Neural crest cell (in vitro differentiated cells): ENCODE data around the gene HSPBAP1. TPM values are rescaled to one million over a fixed set of nuclear protein-coding genes. Genes with fewer than 3 reads are reported as not detected.

Source experiments
- DNase-seq: peaks from one replicate; pipeline ENCODE4 v3.0.0; 2021; ENCODE audit warnings: low read depth, mixed read lengths, low spot score
- H3K27ac Mint-ChIP-seq: one replicate; pipeline ENCODE4 v1.8.0; 2021; ENCODE audit warnings: mild to moderate bottlenecking, mixed read lengths; ENCODE audit not compliant: unreplicated experiment
- H3K27me3 Mint-ChIP-seq: 2 replicates; pipeline ENCODE4 v1.8.0; 2021; ENCODE audit warnings: low read depth, mild to moderate bottlenecking, mixed read lengths
- H3K36me3 Mint-ChIP-seq: 2 replicates; pipeline ENCODE4 v1.8.0; 2021; ENCODE audit warnings: low read depth, mild to moderate bottlenecking, mixed read lengths
- H3K4me1 Mint-ChIP-seq: 2 replicates; pipeline ENCODE4 v1.8.0; 2021; ENCODE audit warnings: mixed read lengths
- H3K4me3 Mint-ChIP-seq: one replicate; pipeline ENCODE4 v1.8.0; 2021; ENCODE audit warnings: mild to moderate bottlenecking, mixed read lengths
- H3K9me3 Mint-ChIP-seq: 2 replicates; pipeline ENCODE4 v1.8.0; 2021; ENCODE audit warnings: mixed read lengths
- CTCF ChIP-seq: fragments of 200-600 bp; sonication (generic); conservative IDR thresholded peaks from 2 replicates; pipeline ENCODE4 v1.5.0; 2021; ENCODE audit warnings: antibody characterized with exemption, mild to moderate bottlenecking
- total RNA-seq: library from RNA; stranded (reverse); gene quantifications from 2 replicates; pipeline ENCODE4 v1.2.1, GENCODE V29; 2021

HSPBAP1 gene
- total RNA-seq, 1 donor from 2014 or later, result 9.9 TPM

- H3K36me3 Mint-ChIP-seq, result peaks cover 2% of the 10 kb centered on the region
- peak; percentile 70 for DNase-seq
- TF ChIP-seq CTCF, result no peak
- H3K27me3 Mint-ChIP-seq, result no peaks in the 10 kb centered on the region
- peak within 1 kb of the TSS; percentile 98 for H3K27ac Mint-ChIP-seq
- H3K9me3 Mint-ChIP-seq, result no peaks in the 10 kb centered on the region
- H3K4me3 Mint-ChIP-seq, result peak within 1 kb of the TSS; percentile 83
- H3K4me1 Mint-ChIP-seq, result peaks cover 35% of the 10 kb centered on the region
Observed at GRCh38 chr3:122794779-122795673, 1.4 kb upstream of the HSPBAP1 start, which contains the start of gene SLC49A4. TSS of gene SLC49A4 (plus strand) at chr3:122795069. CDS start at chr3:122795193, 124 bp downstream.

GRCh38 chr3:122794483-122794778 is 800 bp upstream of the HSPBAP1 start:
- Mint-ChIP-seq H3K27ac (peak overlapping the region; percentile 79), H3K9me3 (no peaks in the 10 kb centered on the region), H3K4me1 (peaks cover 35% of the 10 kb centered on the region), H3K36me3 (peaks cover 2% of the 10 kb centered on the region), H3K27me3 (no peaks in the 10 kb centered on the region), H3K4me3 (no peak overlapping the region)
- DNase-seq, result no peak
- no peak for TF ChIP-seq CTCF

- Mint-ChIP-seq H3K4me1 (peaks cover 18% of the 10 kb centered on the region), H3K27me3 (no peaks in the 10 kb centered on the region), H3K36me3 (peaks cover 3% of the 10 kb centered on the region), H3K4me3 (peak overlapping the region; percentile 6), H3K27ac (no peak overlapping the region), H3K9me3 (no peaks in the 10 kb centered on the region)
- no peak for DNase-seq
- no peak for TF ChIP-seq CTCF
Observed at GRCh38 chr3:122789585-122790273, 3.9 kb downstream of the HSPBAP1 start.

- Mint-ChIP-seq H3K27me3 (no peaks in the 10 kb centered on the region), H3K4me1 (peaks cover 3% of the 10 kb centered on the region)
Observed at GRCh38 chr3:122787872-122788271, 5.8 kb downstream of the HSPBAP1 start.

DNA sequence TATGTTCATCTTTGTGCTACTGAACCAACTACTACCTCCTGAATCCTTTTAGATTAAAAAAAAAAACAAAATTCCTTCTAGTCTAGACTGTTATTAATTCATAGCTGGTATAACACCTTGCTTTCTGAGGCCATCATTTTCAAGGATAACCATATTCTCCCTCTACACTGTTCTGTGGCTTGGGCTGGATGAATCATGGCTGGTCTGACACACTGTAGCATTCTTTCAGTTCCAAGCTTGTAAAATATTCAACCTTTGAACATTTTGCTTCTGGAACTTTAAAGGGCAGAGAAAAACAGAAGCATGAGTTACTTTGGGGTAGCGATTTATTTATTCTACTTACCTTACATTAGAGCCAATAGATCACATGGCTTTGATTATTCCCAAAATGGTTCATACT is 7.6 kb downstream of the HSPBAP1 start:
- DNase-seq, result no peak
- Mint-ChIP-seq H3K9me3 (peaks cover 3% of the 10 kb centered on the region), H3K4me3 (no peak overlapping the region), H3K27me3 (no peaks in the 10 kb centered on the region), H3K4me1 (no peaks in the 10 kb centered on the region), H3K36me3 (peaks cover 12% of the 10 kb centered on the region), H3K27ac (no peak overlapping the region)
- no peak for TF ChIP-seq CTCF

More at GRCh38 chr3:122787872-122788271, 5.8 kb downstream of the HSPBAP1 start:
- H3K9me3 Mint-ChIP-seq, result no peaks in the 10 kb centered on the region
- no peak overlapping the region for H3K4me3 Mint-ChIP-seq
- no peak for DNase-seq
- peaks cover 7% of the 10 kb centered on the region for H3K36me3 Mint-ChIP-seq
- no peak for TF ChIP-seq CTCF
- H3K27ac Mint-ChIP-seq, result no peak overlapping the region
